T-helper 17 cell (primary cell): ENCODE measurements around the gene RPL15. TPM values are rescaled to one million over a fixed set of nuclear protein-coding genes. Genes with fewer than 3 reads are reported as not detected.
"Not testable (repeated sequence)": the region's sequence is repeated elsewhere in the genome, so short reads cannot be mapped to it uniquely, and the experiment has no call there.

Experiments used
- ATAC-seq: fragments of 150-1000 bp; cut with Tn5 transposase; 2 replicates; pipeline ENCODE4 v1.10.0; 2021; ENCODE audit warnings: mild to moderate bottlenecking, moderate library complexity
- DNase-seq, 3 donors: peaks; one replicate each; pipeline versions ENCODE4 v3.0.0 to v3.0.0-alpha.2; 2020 to 2021
- H3K9me3 ChIP-seq: one replicate; pipeline ENCODE4 v1.7.0; 2013; ENCODE audit warnings: low read length, mild to moderate bottlenecking; ENCODE audit not compliant: control insufficient read depth, poor library complexity, severe bottlenecking
- H3K27ac Mint-ChIP-seq: one replicate; pipeline ENCODE4 v1.8.0; 2022; ENCODE audit warnings: mild to moderate bottlenecking, moderate library complexity, mixed read lengths
- H3K27me3 Mint-ChIP-seq: one replicate; pipeline ENCODE4 v1.8.0; 2022; ENCODE audit warnings: mixed read lengths
- H3K36me3 Mint-ChIP-seq: one replicate; pipeline ENCODE4 v1.8.0; 2022; ENCODE audit warnings: low read depth, mixed read lengths
- H3K4me1 Mint-ChIP-seq: one replicate; pipeline ENCODE4 v1.8.0; 2022; ENCODE audit warnings: mild to moderate bottlenecking, mixed read lengths
- H3K4me3 Mint-ChIP-seq: one replicate; pipeline ENCODE4 v1.8.0; 2022; ENCODE audit warnings: mild to moderate bottlenecking, moderate library complexity, mixed read lengths
- total RNA-seq, 4 donors: library from RNA in 2 of 4; stranded (reverse) in 2 of 4; gene quantifications; one replicate each; pipeline ENCODE4 v1.2.3 and lab custom pipeline; 2022 to 2026

The RPL15 gene
- total RNA-seq, result 1,000 to 10,000 TPM; 1,887 to 2,036 TPM
- 840 to 934 reads per million in 2 donors for total RNA-seq (lab: John Stamatoyannopoulos, UW)

- Mint-ChIP-seq H3K27me3 (no peaks in the 10 kb centered on the region), H3K4me1 (peaks cover 37% of the 10 kb centered on the region), H3K27ac (peak within 1 kb of the TSS; percentile 98), H3K4me3 (peak within 1 kb of the TSS; percentile 98), H3K36me3 (no peaks in the 10 kb centered on the region)
- DNase-seq (peak; percentile 91 to 95 (median 95)), ATAC-seq (peak; percentile 95)
- H3K9me3 ChIP-seq, result no peaks in the 10 kb centered on the region
Measured at GRCh38 chr3:23916886-23917678, at the start of gene RPL15, which contains the start of gene NKIRAS1. Gene RPL15, plus strand, starts transcription at chr3:23917132. Its CDS starts 728 bp downstream, at chr3:23917860. Gene NKIRAS1, minus strand, starts transcription at chr3:23916990. Its CDS starts 6,086 bp downstream, at chr3:23910904.

GRCh38 chr3:23867400-23867799 is 49.5 kb upstream of the RPL15 start:
- no peaks in the 10 kb centered on the region for H3K36me3 Mint-ChIP-seq
- ATAC-seq, result no peak
- H3K4me1 Mint-ChIP-seq, result peaks cover 29% of the 10 kb centered on the region
- H3K27me3 Mint-ChIP-seq, result no peaks in the 10 kb centered on the region
- DNase-seq, result no peak
- H3K27ac Mint-ChIP-seq, result peak overlapping the region; percentile 47
- no peaks in the 10 kb centered on the region for H3K9me3 ChIP-seq
- no peak overlapping the region for H3K4me3 Mint-ChIP-seq

- Mint-ChIP-seq H3K27me3 (no peaks in the 10 kb centered on the region), H3K27ac (peak overlapping the region; percentile 47), H3K36me3 (no peaks in the 10 kb centered on the region), H3K4me3 (no peak overlapping the region), H3K4me1 (peaks cover 29% of the 10 kb centered on the region)
- no peak for DNase-seq
- no peak for ATAC-seq
- no peaks in the 10 kb centered on the region for H3K9me3 ChIP-seq
Measured at GRCh38 chr3:23867838-23868237, 49.1 kb upstream of the RPL15 start.

- Mint-ChIP-seq H3K27ac (no peak overlapping the region), H3K36me3 (no peaks in the 10 kb centered on the region)
Measured at GRCh38 chr3:23869977-23870662, 46.8 kb upstream of the RPL15 start.

GRCh38 chr3:23870663-23871043 is 46.3 kb upstream of the RPL15 start:
- H3K27me3 Mint-ChIP-seq, DNase-seq, H3K27ac Mint-ChIP-seq, ATAC-seq, H3K4me3 Mint-ChIP-seq, H3K9me3 ChIP-seq, H3K36me3 Mint-ChIP-seq: not testable (repeated sequence)
- H3K4me1 Mint-ChIP-seq, result peaks cover 23% of the 10 kb centered on the region

More at GRCh38 chr3:23869977-23870662, 46.8 kb upstream of the RPL15 start:
- Mint-ChIP-seq H3K4me1 (peaks cover 23% of the 10 kb centered on the region), H3K27me3 (no peaks in the 10 kb centered on the region), H3K4me3 (no peak overlapping the region)
- ATAC-seq (no peak), DNase-seq (no peak)
- H3K9me3 ChIP-seq, result no peaks in the 10 kb centered on the region

- H3K36me3 Mint-ChIP-seq, H3K27ac Mint-ChIP-seq, DNase-seq, H3K4me3 Mint-ChIP-seq, H3K27me3 Mint-ChIP-seq, ATAC-seq, H3K9me3 ChIP-seq: not testable (repeated sequence)
- H3K4me1 Mint-ChIP-seq, result peaks cover 22% of the 10 kb centered on the region
Measured at GRCh38 chr3:23871361-23871760, 45.6 kb upstream of the RPL15 start.

GRCh38 chr3:23872330-23872729 is 44.6 kb upstream of the RPL15 start:
- ATAC-seq (no peak), DNase-seq (no peak)

GRCh38 chr3:23873941-23874340 is 43.0 kb upstream of the RPL15 start:
- H3K9me3 ChIP-seq, result no peaks in the 10 kb centered on the region
- H3K27me3 Mint-ChIP-seq, result no peaks in the 10 kb centered on the region
- H3K36me3 Mint-ChIP-seq, result no peaks in the 10 kb centered on the region
- DNase-seq (no peak), ATAC-seq (no peak)
- H3K27ac Mint-ChIP-seq, result no peak overlapping the region
- H3K4me1 Mint-ChIP-seq, result peaks cover 23% of the 10 kb centered on the region
- no peak overlapping the region for H3K4me3 Mint-ChIP-seq

More at GRCh38 chr3:23872330-23872729, 44.6 kb upstream of the RPL15 start:
- H3K36me3 Mint-ChIP-seq, result no peaks in the 10 kb centered on the region
- no peaks in the 10 kb centered on the region for H3K9me3 ChIP-seq
- H3K4me1 Mint-ChIP-seq, result peaks cover 22% of the 10 kb centered on the region
- no peak overlapping the region for H3K4me3 Mint-ChIP-seq
- H3K27ac Mint-ChIP-seq, result no peak overlapping the region
- H3K27me3 Mint-ChIP-seq, result no peaks in the 10 kb centered on the region

GRCh38 chr3:23874359-23875112 is 42.4 kb upstream of the RPL15 start:
- H3K9me3 ChIP-seq, result no peaks in the 10 kb centered on the region
- H3K27me3 Mint-ChIP-seq, result no peaks in the 10 kb centered on the region
- DNase-seq (no peak), ATAC-seq (no peak)
- peaks cover 29% of the 10 kb centered on the region for H3K4me1 Mint-ChIP-seq
- H3K36me3 Mint-ChIP-seq, result no peaks in the 10 kb centered on the region
- peak overlapping the region; percentile 41 for H3K27ac Mint-ChIP-seq
- H3K4me3 Mint-ChIP-seq, result no peak overlapping the region

GRCh38 chr3:23875113-23875725 is 41.7 kb upstream of the RPL15 start:
- Mint-ChIP-seq H3K4me3 (no peak overlapping the region), H3K36me3 (no peaks in the 10 kb centered on the region), H3K27me3 (no peaks in the 10 kb centered on the region), H3K27ac (peak overlapping the region; percentile 41), H3K4me1 (peaks cover 28% of the 10 kb centered on the region)
- no peaks in the 10 kb centered on the region for H3K9me3 ChIP-seq
- DNase-seq, result no peak
- no peak for ATAC-seq

GRCh38 chr3:23876923-23877322 is 40.0 kb upstream of the RPL15 start:
- H3K27me3 Mint-ChIP-seq, result no peaks in the 10 kb centered on the region
- ATAC-seq (no peak), DNase-seq (no peak)
- no peaks in the 10 kb centered on the region for H3K9me3 ChIP-seq
- peaks cover 28% of the 10 kb centered on the region for H3K4me1 Mint-ChIP-seq
- H3K36me3 Mint-ChIP-seq, result peaks cover 3% of the 10 kb centered on the region
- H3K27ac Mint-ChIP-seq, result peak overlapping the region; percentile 56
- H3K4me3 Mint-ChIP-seq, result no peak overlapping the region

- H3K9me3 ChIP-seq, result no peaks in the 10 kb centered on the region
- DNase-seq (no peak), ATAC-seq (no peak)
- no peaks in the 10 kb centered on the region for H3K27me3 Mint-ChIP-seq
- H3K4me3 Mint-ChIP-seq, result no peak overlapping the region
- peaks cover 3% of the 10 kb centered on the region for H3K36me3 Mint-ChIP-seq
- H3K27ac Mint-ChIP-seq, result no peak overlapping the region
- H3K4me1 Mint-ChIP-seq, result peaks cover 28% of the 10 kb centered on the region
Measured at GRCh38 chr3:23877329-23877980, 39.5 kb upstream of the RPL15 start.
